Heart right ventricle (tissue), 16 donors: ENCODE results near the gene PXK. TPM values are rescaled to one million over a fixed set of nuclear protein-coding genes. Genes with fewer than 3 reads are reported as not detected.

ENCODE experiments used
- ATAC-seq, 8 donors: fragments of 200-7000 bp; cut with Tn5 transposase; one replicate each; pipeline ENCODE4 v1.9.1; 2020; ENCODE audit warnings: mild to moderate bottlenecking in 8 of 8, moderate library complexity in 8 of 8, moderate number of reproducible peaks in 1 of 8
- DNase-seq, 2 donors: peaks; one replicate each; pipeline ENCODE4 v3.0.0-alpha.2; 2020
- H3K27ac ChIP-seq, 10 donors: fragments of 200-600 bp; sonication (generic) in 2 of 10; one replicate each; pipeline versions ENCODE4 v1.5.0 to v1.8.0; 2020 to 2022; ENCODE audit warnings: mild to moderate bottlenecking in 3 of 10
- H3K27me3 ChIP-seq, 7 donors: fragments of 200-600 bp; one replicate each; pipeline ENCODE4 v1.8.0; 2021 to 2022; ENCODE audit warnings: mild to moderate bottlenecking in 2 of 7
- H3K36me3 ChIP-seq, 9 donors: fragments of 200-600 bp; sonication (generic) in 1 of 9; one replicate each; pipeline versions ENCODE4 v1.5.0 to v1.8.0; 2020 to 2022; ENCODE audit warnings: mild to moderate bottlenecking in 2 of 9
- H3K4me1 ChIP-seq, 9 donors: fragments of 200-600 bp; sonication (generic) in 1 of 9; one replicate each; pipeline versions ENCODE4 v1.5.0 to v1.8.0; 2020 to 2022; ENCODE audit warnings: mild to moderate bottlenecking in 4 of 9
- H3K4me3 ChIP-seq, 10 donors: fragments of 200-600 bp; sonication (generic) in 2 of 10; one replicate each; pipeline versions ENCODE4 v1.5.0 to v1.8.0; 2020 to 2022; ENCODE audit warnings: mild to moderate bottlenecking in 7 of 10, moderate library complexity in 2 of 10
- H3K9me3 ChIP-seq, 11 donors: fragments of 200-600 bp in 10 of 11; sonication (generic) in 2 of 11; one replicate each; pipeline versions ENCODE4 v1.5.0 to v1.8.0; 2013 to 2022; ENCODE audit warnings: mild to moderate bottlenecking in 2 of 11, control low read depth in 1 of 11, moderate library complexity in 1 of 11
- CTCF ChIP-seq, 9 donors: fragments of 200-600 bp; sonication (generic) in 2 of 9; IDR thresholded peaks; one replicate each; pipeline versions ENCODE4 v1.5.0 to v1.8.0; 2021 to 2022; ENCODE audit warnings: antibody characterized with exemption in 9 of 9, mild to moderate bottlenecking in 5 of 9, moderate library complexity in 1 of 9
- WGBS, 2 donors: extraction: QIAGEN DNeasy Blood & Tissue Kit; methylation state at CpG; one replicate each; pipeline ENCODE4 v1.1.7; 2013; ENCODE audit warnings: inconsistent platforms in 1 of 2; 5-methylcytosine and 5-hydroxymethylcytosine counted together
- intact Hi-C, 10 donors: fragments of 100-400 bp; cut with DNase I; formaldehyde crosslinking; loops; one replicate each; pipeline versions ENCODE4 v1.11.1 to v1.14.2; 2022
- polyA plus RNA-seq, 2 donors: library from polyadenylated mRNA; stranded (reverse); fragments of 200-250 nt; gene quantifications; one replicate each; pipeline ENCODE4 v1.2.3, GENCODE V29; 2013
- total RNA-seq, 10 donors: library from RNA; stranded (reverse); fragmentation: NEBNext Ultra II Directional in 3 of 10; extraction: Animal tissue kit (Norgen Biotek cat#: 25700) in 3 of 10; gene quantifications; one replicate each; pipeline versions ENCODE4 v1.2.1 to v1.2.4, GENCODE V29; 2021 to 2023
- donor health status: Arrhythmogenic right ventricular cardiomyopathy.
- donor health status: ischemic (EF 13 %, LVEDD 7.1; RV severe dilation, severe dysfunction).
- donor health status: healthy with polysubstance abuse.
- donor health status: DM: no; HTN: yes; CAD: no.
- donor health status: DM: no; HTN: no; CAD: no.
- donor health status: ischemic (EF 25% LVEDD 6.9; RV normal size, moderate dysfunction).
- donor health status: ischemic (EF 25% LVEDD 5.7; RV mildly dilated, moderate dysfunction).
- donor health status: healthy.
- donor health status: DM: yes; HTN: yes; CAD: no.
- donor health status: Ischemic cardiomyopathy.
- donor health status: ischemic (EF 35%, LVEDD 5.7; RV mildly dilated, moderate dysfunction).
- donor health status: nonischemic (EF 11% LVEDD 7.7; RV severe dilation, severe dysfunction).
- donor health status: DM: yes; HTN: yes; CAD: no.
- donor health status: PGD.
- donor health status: ischemic (EF 29% LVEDD 5.4; RV normal size, mild dysfunction).
- donor health status: nonischemic (EF 23%, LVEDD 6.1; RV moderate dilation, normal function).

The PXK gene
- total and polyA plus RNA-seq, 12 donors: 5.6 to 16.3 (median 10.8) TPM

- Histone ChIP-seq H3K27me3 (no peaks in the 10 kb centered on the region), H3K4me3 (no peak overlapping the region), H3K36me3 (peaks cover 0 to 66% (median 3%) of the 10 kb centered on the region in 9 donors), H3K9me3 (no peaks in the 10 kb centered on the region), H3K4me1 (peaks cover 0 to 52% (median 24%) of the 10 kb centered on the region in 9 donors), H3K27ac (peak overlapping the region; percentile 46 to 89 (median 76))
- ATAC-seq: peak; percentile 69 to 95 (median 80)
- intact Hi-C loops: loop anchor here in 8 of 10 donors (5.0 to 10.0 kb wide), 7 partner anchors 88 to 243 kb away; partner anchors contain the start of genes PXK (in 2 of the 8) and ACOX2 (in 1 of the 8)
- WGBS, 2 donors: 67 to 72% methylated on average over 7 of the region's 7 CpGs
- TF ChIP-seq CTCF (IDR thresholded peaks at IDR 0.05): peak in 1 of 9 donors; percentile 17
- peak; percentile 45 to 65 for DNase-seq
These were observed 87.3 kb downstream of the PXK start for GRCh38 chr3:58419780-58420507.

- no peak for TF ChIP-seq CTCF (IDR thresholded peaks at IDR 0.05)
- peaks cover 0 to 66% (median 5%) of the 10 kb centered on the region in 9 donors for H3K36me3 ChIP-seq
- intact Hi-C loops: loop anchor here in 3 of 10 donors (5.0 to 10.0 kb wide), 4 partner anchors 89 to 114 kb away; partner anchors contain the start of genes ACOX2 (in 1 of the 3) and PXK (in 1 of the 3)
- peaks cover 0 to 53% (median 28%) of the 10 kb centered on the region in 9 donors for H3K4me1 ChIP-seq
- H3K9me3 ChIP-seq: no peaks in the 10 kb centered on the region
- WGBS, 2 donors: 67 to 84% methylated on average over 7 of the region's 7 CpGs
- no peak for DNase-seq
- H3K27me3 ChIP-seq: no peaks in the 10 kb centered on the region
- no peak for ATAC-seq
- peak overlapping the region in 3 of 10 donors; percentile 17 to 50 (median 24) for H3K27ac ChIP-seq
- H3K4me3 ChIP-seq: no peak overlapping the region
These were observed 88.3 kb downstream of the PXK start for GRCh38 chr3:58421004-58421403.

- H3K9me3 ChIP-seq: no peaks in the 10 kb centered on the region
- intact Hi-C loops: loop anchor here in 3 of 10 donors (5.0 to 10.0 kb wide), 4 partner anchors 91 to 112 kb away; partner anchors contain the start of genes ACOX2 (in 1 of the 3) and PXK (in 1 of the 3)
- H3K36me3 ChIP-seq: peaks cover 0 to 84% (median 21%) of the 10 kb centered on the region in 9 donors
- H3K4me3 ChIP-seq: no peak overlapping the region
- WGBS, 2 donors: 61 to 65% methylated on average over 8 of the region's 8 CpGs
- DNase-seq (no peak), ATAC-seq (peak in 3 of 8 donors; percentile 33 to 59 (median 35))
- TF ChIP-seq CTCF (IDR thresholded peaks at IDR 0.05): peak in 7 of 9 donors; percentile 9 to 41 (median 28)
- no peaks in the 10 kb centered on the region for H3K27me3 ChIP-seq
- peak overlapping the region in 5 of 10 donors; percentile 17 to 50 (median 25) for H3K27ac ChIP-seq
- H3K4me1 ChIP-seq: peaks cover 0 to 53% (median 28%) of the 10 kb centered on the region in 9 donors
These were observed 90.1 kb downstream of the PXK start for GRCh38 chr3:58422756-58423325.

- Histone ChIP-seq H3K36me3 (peaks cover 0 to 98% (median 39%) of the 10 kb centered on the region in 9 donors), H3K9me3 (no peaks in the 10 kb centered on the region), H3K4me1 (peaks cover 0 to 46% (median 24%) of the 10 kb centered on the region in 9 donors), H3K4me3 (no peak overlapping the region), H3K27me3 (no peaks in the 10 kb centered on the region), H3K27ac (peak overlapping the region in 4 of 10 donors; percentile 4 to 55 (median 12))
- no peak for TF ChIP-seq CTCF (IDR thresholded peaks at IDR 0.05)
- no peak for ATAC-seq
- 58 to 63% methylated on average over 8 of the region's 8 CpGs for WGBS, 2 donors
- no peak for DNase-seq
- intact Hi-C loops: loop anchor here in 3 of 10 donors (5.0 to 10.0 kb wide), 4 partner anchors 92 to 110 kb away; partner anchors contain the start of genes ACOX2 (in 1 of the 3) and PXK (in 1 of the 3)
These were observed 91.9 kb downstream of the PXK start for GRCh38 chr3:58424613-58425012.
